NB4 (cell line): ENCODE data around the gene FCER2.
"Not testable (repeated sequence)": the region's sequence is repeated elsewhere in the genome, so short reads cannot be mapped to it uniquely, and the experiment has no call there.

Experiments
- MYC ChIP-seq: IDR thresholded peaks from 2 replicates; pipeline ENCODE4 v1.6.1; 2011; ENCODE audit warnings: low read depth, low read length
- POLR2A ChIP-seq: IDR thresholded peaks from 2 replicates; pipeline ENCODE4 v1.6.1; 2011; ENCODE audit warnings: mild to moderate bottlenecking; ENCODE audit not compliant: insufficient read length; ENCODE audit errors: extremely low read depth
- TF ChIP-seq, protein P1 (sequence below): IDR thresholded peaks from one replicate; pipeline ENCODE4 v1.5.1; 2012; ENCODE audit warnings: low read depth, low read length
- TF ChIP-seq, protein P2 (sequence below): IDR thresholded peaks from 2 replicates; pipeline ENCODE4 v1.6.1; 2011; ENCODE audit warnings: low read depth, low read length

DNA sequence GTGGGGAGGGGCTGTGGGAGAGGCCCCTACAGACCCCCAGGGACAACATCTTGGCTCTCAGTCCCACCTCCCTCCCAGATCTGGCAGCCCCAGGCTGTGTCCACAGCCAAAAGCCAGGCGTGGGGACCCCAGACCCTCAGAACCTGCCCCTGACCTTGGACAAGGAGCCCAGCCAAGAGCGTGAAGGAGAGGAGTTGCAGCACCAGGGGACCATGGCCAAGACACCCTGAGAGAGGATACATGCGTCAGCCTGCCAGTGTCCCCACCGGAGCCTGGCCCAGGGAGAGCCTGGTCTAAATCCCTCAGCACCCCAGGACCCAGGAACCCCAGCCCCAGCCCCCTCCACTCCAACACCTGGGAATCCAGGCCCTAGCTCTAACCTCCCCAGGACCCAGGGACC is 44.4 kb upstream of the FCER2 start:
- TF ChIP-seq, protein P1, sequence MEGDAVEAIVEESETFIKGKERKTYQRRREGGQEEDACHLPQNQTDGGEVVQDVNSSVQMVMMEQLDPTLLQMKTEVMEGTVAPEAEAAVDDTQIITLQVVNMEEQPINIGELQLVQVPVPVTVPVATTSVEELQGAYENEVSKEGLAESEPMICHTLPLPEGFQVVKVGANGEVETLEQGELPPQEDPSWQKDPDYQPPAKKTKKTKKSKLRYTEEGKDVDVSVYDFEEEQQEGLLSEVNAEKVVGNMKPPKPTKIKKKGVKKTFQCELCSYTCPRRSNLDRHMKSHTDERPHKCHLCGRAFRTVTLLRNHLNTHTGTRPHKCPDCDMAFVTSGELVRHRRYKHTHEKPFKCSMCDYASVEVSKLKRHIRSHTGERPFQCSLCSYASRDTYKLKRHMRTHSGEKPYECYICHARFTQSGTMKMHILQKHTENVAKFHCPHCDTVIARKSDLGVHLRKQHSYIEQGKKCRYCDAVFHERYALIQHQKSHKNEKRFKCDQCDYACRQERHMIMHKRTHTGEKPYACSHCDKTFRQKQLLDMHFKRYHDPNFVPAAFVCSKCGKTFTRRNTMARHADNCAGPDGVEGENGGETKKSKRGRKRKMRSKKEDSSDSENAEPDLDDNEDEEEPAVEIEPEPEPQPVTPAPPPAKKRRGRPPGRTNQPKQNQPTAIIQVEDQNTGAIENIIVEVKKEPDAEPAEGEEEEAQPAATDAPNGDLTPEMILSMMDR, result not testable (repeated sequence)
- not testable (repeated sequence) for TF ChIP-seq MYC, POLR2A
- TF ChIP-seq, protein P2, sequence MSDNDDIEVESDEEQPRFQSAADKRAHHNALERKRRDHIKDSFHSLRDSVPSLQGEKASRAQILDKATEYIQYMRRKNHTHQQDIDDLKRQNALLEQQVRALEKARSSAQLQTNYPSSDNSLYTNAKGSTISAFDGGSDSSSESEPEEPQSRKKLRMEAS, result not testable (repeated sequence)
